ENCODE measurements around the gene ZFAND6.

DNA sequence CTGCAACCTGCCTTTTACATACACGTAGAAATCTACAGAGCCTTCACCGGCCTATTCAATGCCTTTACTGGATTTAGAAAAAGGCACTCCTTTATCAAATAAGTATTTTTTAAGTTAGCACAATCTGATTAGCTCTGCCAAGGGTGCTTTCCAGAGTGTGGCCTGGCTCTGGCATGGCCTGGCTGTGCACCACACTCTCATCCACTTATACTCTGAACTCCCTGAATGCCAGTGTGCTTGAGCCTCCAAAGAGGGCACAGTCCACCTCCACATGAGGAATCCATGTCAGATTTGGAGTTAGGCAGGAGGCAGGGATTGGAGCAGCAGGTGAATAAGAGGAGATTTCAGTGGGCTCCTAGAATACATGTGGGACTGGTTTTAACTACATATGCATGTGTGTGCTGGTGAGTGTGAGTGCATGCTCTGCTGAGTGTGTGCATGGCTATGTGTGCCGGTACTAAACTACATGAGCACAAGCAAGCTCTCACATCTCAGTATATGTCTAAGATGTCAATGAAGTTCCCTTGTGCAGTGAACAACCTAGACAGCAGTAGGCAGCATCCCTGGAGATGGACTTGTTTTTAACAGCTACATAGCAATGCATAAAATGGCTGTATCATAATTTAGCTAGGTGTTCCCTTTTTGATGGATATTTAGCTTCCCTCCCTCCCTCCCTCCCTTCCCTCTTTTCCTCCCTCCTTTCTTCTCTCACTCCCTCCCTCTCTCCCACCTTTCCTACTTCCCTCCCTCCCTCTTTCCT, 17.8 kb upstream of the ZFAND6 start:
- TF ChIP-seq, protein P1, sequence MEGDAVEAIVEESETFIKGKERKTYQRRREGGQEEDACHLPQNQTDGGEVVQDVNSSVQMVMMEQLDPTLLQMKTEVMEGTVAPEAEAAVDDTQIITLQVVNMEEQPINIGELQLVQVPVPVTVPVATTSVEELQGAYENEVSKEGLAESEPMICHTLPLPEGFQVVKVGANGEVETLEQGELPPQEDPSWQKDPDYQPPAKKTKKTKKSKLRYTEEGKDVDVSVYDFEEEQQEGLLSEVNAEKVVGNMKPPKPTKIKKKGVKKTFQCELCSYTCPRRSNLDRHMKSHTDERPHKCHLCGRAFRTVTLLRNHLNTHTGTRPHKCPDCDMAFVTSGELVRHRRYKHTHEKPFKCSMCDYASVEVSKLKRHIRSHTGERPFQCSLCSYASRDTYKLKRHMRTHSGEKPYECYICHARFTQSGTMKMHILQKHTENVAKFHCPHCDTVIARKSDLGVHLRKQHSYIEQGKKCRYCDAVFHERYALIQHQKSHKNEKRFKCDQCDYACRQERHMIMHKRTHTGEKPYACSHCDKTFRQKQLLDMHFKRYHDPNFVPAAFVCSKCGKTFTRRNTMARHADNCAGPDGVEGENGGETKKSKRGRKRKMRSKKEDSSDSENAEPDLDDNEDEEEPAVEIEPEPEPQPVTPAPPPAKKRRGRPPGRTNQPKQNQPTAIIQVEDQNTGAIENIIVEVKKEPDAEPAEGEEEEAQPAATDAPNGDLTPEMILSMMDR (conservative IDR thresholded peaks at IDR 0.05 in 1 of 2, IDR thresholded peaks at IDR 0.05 in 1 of 2; ENCODE audit: low read depth in 1 of 2, low read length in 2 of 2) = no peak
- no peak for TF ChIP-seq EZH2 (IDR thresholded peaks at IDR 0.05; ENCODE audit: low read length, missing control alignments)
